ENCODE results near the gene ZNF668.

GRCh38 chr16:31036691-31037090, 37.3 kb downstream of the ZNF668 start:
- TF ChIP-seq CTCF (IDR thresholded peaks at IDR 0.05) (no peak), REST (IDR thresholded peaks at IDR 0.05; ENCODE audit: insufficient read depth in 1 of 2, low read depth in 2 of 2, low read length in 1 of 2) (no peak), POLR2AphosphoS5 (IDR thresholded peaks at IDR 0.05; ENCODE audit: low read depth, low read length) (no peak)

All from Panc1 (cell line).